ENCODE results near the gene GOLT1B.

Gene GOLT1B

GRCh38 chr12:21478756-21479455, 22.7 kb upstream of the GOLT1B start:
- no peaks in the 10 kb centered on the region for H3K27me3 ChIP-seq (ENCODE audit: insufficient read depth, low read depth)
- TF ChIP-seq CTCF (conservative IDR thresholded peaks at IDR 0.05; ENCODE audit: low read depth, low read length), result no peak
- no peak overlapping the region for H3K27ac ChIP-seq
- no peak overlapping the region for H3K9ac ChIP-seq
- H3K4me3 ChIP-seq (IDR thresholded peaks at IDR 0.05; ENCODE audit: insufficient read depth, low read depth, low read length), result no peak overlapping the region
- no peak overlapping the region for H2AFZ ChIP-seq (ENCODE audit: low read depth)
- no peaks in the 10 kb centered on the region for H3K36me3 ChIP-seq (ENCODE audit: insufficient read depth)
- H4K20me1 ChIP-seq (ENCODE audit: insufficient read depth), result no peaks in the 10 kb centered on the region
- H3K4me2 ChIP-seq, result no peak overlapping the region
- H3K79me2 ChIP-seq (ENCODE audit: insufficient read depth, low read depth), result no peaks in the 10 kb centered on the region
- no peaks in the 10 kb centered on the region for H3K4me1 ChIP-seq (ENCODE audit: low read depth, poor library complexity, severe bottlenecking)

- no peaks in the 10 kb centered on the region for H3K36me3 ChIP-seq (ENCODE audit: insufficient read depth)
- no peak overlapping the region for H3K9ac ChIP-seq
- no peaks in the 10 kb centered on the region for H3K4me1 ChIP-seq (ENCODE audit: low read depth, poor library complexity, severe bottlenecking)
- no peak overlapping the region for H3K27ac ChIP-seq
- H3K4me3 ChIP-seq (IDR thresholded peaks at IDR 0.05; ENCODE audit: insufficient read depth, low read depth, low read length), result no peak overlapping the region
- no peak overlapping the region for H3K4me2 ChIP-seq
- H3K79me2 ChIP-seq (ENCODE audit: insufficient read depth, low read depth), result no peaks in the 10 kb centered on the region
- H3K27me3 ChIP-seq (ENCODE audit: insufficient read depth, low read depth), result no peaks in the 10 kb centered on the region
- TF ChIP-seq CTCF (conservative IDR thresholded peaks at IDR 0.05; ENCODE audit: low read depth, low read length), result no peak
- no peak overlapping the region for H2AFZ ChIP-seq (ENCODE audit: low read depth)
- H4K20me1 ChIP-seq (ENCODE audit: insufficient read depth), result no peaks in the 10 kb centered on the region
Measured at GRCh38 chr12:21483531-21483930, 18.1 kb upstream of the GOLT1B start.

GRCh38 chr12:21485998-21486397, 15.6 kb upstream of the GOLT1B start:
- Histone ChIP-seq H3K36me3 (ENCODE audit: insufficient read depth) (no peaks in the 10 kb centered on the region), H3K4me1 (ENCODE audit: low read depth, poor library complexity, severe bottlenecking) (no peaks in the 10 kb centered on the region), H3K27me3 (ENCODE audit: insufficient read depth, low read depth) (no peaks in the 10 kb centered on the region), H4K20me1 (ENCODE audit: insufficient read depth) (no peaks in the 10 kb centered on the region), H3K79me2 (ENCODE audit: insufficient read depth, low read depth) (no peaks in the 10 kb centered on the region), H3K27ac (no peak overlapping the region), H3K4me3 (IDR thresholded peaks at IDR 0.05; ENCODE audit: insufficient read depth, low read depth, low read length) (no peak overlapping the region), H3K9ac (no peak overlapping the region), H3K4me2 (no peak overlapping the region), H2AFZ (ENCODE audit: low read depth) (no peak overlapping the region)
- no peak for TF ChIP-seq CTCF (conservative IDR thresholded peaks at IDR 0.05; ENCODE audit: low read depth, low read length)

GRCh38 chr12:21499765-21500164, 1.8 kb upstream of the GOLT1B start:
- no peak for TF ChIP-seq CTCF (conservative IDR thresholded peaks at IDR 0.05; ENCODE audit: low read depth, low read length)
- peaks cover 31% of the 10 kb centered on the region for H3K4me1 ChIP-seq (ENCODE audit: low read depth, poor library complexity, severe bottlenecking)
- H3K36me3 ChIP-seq (ENCODE audit: insufficient read depth), result no peaks in the 10 kb centered on the region
- no peak overlapping the region for H3K9ac ChIP-seq
- no peak overlapping the region for H2AFZ ChIP-seq (ENCODE audit: low read depth)
- no peaks in the 10 kb centered on the region for H4K20me1 ChIP-seq (ENCODE audit: insufficient read depth)
- H3K27ac ChIP-seq, result no peak overlapping the region
- no peak overlapping the region for H3K4me3 ChIP-seq (IDR thresholded peaks at IDR 0.05; ENCODE audit: insufficient read depth, low read depth, low read length)
- H3K4me2 ChIP-seq, result peak overlapping the region; percentile 59; the same call in 1 of the 2 replicates
- peaks cover 44% of the 10 kb centered on the region for H3K79me2 ChIP-seq (ENCODE audit: insufficient read depth, low read depth)
- no peaks in the 10 kb centered on the region for H3K27me3 ChIP-seq (ENCODE audit: insufficient read depth, low read depth)

Data from KMS-11 (cell line).